Measurements from ENCODE around the gene OSBPL5.

Gene OSBPL5

DNA sequence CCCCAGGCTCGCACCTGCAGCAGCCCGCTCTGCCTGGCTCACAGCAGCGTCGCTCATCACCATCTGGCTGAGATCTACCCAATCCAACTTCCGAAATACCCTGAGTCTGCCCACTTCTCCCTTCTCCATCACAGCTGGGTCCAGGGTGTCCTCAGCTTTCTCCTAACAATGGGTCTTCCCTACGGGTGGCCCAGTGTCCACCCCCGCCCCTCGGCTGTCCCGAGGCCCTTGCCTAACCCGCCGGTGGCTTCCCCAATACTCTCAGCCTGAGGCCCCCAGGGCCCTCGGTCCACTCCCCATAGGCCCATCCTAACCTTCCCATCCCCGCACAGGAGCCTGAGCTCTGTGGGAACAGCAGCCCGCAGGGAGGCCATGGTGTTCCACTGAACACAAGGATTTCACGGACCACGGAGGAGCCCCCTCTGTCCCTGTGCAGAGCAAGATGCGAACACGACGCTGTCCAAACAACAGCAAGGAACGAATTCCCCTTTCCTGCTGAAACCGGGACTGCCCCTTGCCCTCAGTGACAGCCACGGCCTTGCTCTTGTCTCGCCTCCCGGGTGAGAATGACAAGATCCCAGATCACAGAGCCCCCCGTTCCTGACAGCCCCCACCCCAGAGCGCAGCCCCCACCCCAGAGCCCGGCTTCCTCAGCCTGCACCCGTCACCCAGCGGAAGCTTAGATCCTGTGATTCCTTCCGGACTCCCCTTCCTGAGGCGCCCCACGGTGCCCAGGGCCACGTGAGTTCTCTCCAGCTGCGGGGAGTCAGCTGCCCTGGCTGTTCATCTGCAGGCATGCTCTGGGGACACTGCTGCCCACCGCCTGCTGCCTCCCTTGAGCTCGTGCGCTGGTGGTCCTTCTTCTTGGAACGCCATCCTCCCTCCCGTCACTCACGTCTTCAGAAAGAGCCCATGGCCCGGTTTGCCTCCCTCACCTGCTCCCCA lies 59.0 kb downstream of the OSBPL5 start:
- no peak for DNase-seq

DNA sequence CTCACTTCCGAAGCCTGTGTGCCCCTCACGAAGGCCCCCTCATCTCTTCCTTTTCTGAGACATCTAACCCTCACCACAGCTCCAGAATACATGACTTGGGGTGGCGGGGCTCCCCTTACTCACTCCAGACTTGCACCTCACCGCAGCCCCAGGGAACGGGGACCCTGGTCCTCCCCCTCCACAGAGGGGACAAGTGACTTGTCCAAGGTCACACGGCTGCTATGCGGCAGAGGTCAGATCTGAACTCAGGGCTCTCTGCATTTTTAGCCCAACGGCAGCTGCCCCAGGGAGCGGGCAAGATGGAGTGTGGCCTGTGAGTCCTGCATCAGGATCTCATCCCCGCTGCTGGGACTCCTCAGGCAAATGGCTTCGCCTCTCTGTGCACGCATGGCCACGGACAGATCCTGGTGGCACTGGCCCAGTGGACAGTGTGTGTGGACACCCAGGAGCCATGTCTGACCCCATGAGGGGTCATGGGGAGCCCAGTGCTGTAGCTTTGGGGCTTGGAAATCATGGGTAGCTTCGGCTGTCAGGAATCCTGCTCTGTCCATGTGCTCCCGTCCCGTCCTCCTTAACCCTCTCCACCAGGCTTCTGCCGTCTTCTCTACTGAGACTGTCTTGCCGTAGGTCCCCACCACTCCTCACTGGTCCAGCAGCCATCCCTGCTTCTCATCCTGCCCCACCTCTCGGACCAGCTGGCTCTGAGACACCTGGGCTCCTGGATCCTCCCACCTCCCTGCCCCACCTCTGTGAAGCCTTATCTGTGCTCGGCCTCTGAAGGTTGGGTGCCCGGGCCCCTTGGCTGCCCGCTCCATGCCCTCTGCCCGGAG lies 59.9 kb downstream of the OSBPL5 start:
- DNase-seq: no peak

DNA sequence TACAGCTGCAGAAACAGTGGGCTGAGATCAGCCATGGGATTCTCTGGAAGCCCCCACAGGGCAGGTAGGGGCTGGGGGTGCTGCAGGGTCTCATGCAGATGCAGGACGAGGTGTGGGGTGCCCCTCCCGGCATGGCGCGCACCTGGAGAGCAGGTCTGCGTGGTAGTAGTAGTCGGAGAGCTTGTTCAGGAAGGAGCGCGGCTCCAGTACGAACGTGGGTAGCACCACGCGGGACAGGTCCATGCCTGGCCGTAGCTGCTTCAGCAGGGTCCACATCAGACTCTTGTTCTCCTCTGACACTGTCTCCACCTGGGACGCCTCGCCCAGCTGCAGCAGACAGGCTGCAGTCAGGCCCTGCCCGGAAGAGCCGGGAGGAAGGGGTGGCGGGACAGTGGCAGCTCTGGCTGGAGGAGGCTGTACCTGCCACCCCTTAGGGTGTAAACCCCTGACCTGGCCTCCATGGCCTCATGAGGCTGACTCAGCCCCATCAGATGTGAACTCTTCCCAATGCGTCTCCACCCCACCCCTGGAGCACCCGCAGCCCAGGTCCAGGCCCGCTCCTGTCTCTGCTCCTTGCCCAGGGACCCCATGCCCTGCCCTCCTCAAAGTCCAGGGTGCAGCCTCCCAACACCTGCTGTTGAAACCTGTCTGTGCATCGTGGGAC lies 60.9 kb downstream of the OSBPL5 start:
- no peak for DNase-seq

DNA sequence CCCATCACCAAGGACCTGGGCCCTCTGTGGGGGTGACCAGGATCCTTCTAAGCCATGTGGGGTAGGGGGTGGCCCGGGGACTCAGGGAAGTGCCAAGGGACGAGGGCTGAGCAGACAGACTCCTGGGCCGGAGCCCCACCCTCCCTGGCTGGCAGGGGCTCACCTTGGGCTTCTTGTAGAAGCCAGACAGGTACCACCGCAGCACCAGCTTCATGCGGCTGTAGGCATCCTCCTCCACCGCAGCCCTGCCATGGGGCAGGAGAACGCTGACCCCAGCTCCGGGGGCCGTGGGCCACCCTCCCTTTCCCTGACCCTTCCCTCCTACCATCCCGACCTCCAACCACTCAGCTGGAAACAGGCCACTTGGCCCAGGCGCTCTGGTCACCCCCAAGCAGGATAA lies 62.0 kb downstream of the OSBPL5 start:
- DNase-seq: no peak

DNA sequence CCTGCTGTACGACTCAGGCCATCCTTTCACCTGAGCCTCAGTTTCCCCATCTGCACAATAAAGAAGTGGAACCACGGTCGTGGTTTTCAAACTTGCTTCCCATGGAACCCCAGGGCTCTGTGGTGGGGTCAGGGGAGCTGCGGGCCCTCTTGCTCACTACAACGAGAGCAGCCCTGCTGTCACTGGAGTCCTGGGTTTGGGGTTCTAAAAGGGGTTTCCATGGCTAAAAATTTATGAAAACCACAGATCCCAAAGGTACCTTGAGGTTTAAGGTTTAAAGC lies 62.5 kb downstream of the OSBPL5 start:
- no peak for DNase-seq

DNA sequence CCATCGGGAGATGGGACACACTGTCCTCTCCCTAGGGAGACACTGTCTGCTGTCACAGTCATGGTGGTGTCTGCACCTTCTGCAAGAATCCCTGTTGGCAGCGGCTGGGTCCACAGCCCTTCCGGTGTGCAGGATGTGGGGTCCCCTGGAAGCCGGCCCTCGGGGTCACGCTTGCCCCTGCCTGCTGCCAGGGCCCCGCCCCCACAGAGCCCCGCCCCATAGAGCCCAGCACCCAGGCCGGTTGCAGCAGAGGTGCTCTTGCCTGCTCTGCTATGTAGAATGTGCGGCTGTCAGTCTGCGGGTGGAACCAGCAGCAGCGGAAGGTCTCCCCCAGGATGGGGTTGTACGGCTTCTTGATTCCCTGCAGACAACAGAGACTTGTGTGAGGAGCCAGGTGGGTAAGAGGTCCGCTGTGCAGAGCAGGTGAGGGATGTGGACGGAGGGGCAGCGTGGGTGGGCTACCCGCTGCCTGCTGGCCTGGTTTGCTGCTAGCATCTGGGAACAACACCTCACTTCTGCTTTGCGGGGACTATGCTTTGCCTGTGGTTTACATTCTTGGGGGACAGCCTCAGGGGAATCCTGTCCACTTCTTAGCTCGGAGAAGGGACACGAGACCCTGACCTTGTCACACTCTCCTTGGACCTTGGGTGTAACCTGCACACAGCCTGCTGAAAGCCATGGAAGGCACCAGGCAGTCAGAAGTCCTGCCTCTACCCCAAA lies 63.0 kb downstream of the OSBPL5 start:
- DNase-seq: no peak

DNA sequence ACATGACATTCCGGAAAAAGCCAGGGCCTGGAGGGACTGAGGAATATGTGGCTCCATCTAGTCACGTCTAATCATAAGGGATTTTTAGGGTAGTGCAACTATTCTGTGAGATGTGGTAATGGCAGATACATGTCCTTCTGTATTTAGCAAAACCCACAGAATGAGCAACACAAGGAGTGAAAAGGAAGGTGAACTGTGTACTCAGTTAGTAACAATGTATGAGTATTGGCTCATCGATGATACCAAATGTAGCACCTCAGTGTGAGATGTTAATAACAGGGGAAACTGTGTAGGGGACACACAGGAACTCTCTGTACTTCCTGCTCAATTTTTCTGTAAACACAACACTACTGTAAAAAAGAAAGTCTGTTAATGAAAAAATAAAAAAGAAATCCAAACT lies 65.9 kb downstream of the OSBPL5 start:
- no peak for DNase-seq

DNA sequence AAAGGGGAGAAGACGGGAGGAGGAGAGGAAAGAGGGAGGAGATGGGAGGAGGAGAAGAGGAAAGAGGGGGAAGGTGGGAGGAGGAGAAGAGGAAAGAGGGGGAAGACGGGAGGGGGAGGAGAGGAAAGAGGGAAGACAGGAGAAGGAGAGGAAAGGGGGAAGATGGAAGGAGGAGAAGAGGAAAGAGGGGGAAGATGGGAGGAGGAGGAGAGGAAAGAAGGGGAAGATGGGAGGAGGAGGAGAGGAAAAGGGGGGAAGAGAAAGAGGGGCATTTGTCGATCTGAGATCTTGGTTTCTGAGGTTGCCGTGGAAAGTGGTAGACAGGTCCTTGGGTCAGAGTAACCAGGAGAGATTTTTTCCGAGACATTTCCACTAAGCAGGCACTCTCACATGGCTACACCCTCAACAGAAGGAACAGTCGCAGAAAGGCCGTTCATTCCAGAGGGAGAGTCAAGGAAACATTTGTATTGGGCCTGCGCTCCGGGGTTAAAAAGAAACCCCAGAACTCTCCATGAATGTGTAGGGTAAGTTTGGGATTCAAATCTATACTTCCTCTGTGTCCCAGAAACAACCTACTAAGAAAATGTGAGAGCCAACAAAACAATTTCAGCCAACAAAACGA lies 68.1 kb downstream of the OSBPL5 start:
- DNase-seq: no peak

DNA sequence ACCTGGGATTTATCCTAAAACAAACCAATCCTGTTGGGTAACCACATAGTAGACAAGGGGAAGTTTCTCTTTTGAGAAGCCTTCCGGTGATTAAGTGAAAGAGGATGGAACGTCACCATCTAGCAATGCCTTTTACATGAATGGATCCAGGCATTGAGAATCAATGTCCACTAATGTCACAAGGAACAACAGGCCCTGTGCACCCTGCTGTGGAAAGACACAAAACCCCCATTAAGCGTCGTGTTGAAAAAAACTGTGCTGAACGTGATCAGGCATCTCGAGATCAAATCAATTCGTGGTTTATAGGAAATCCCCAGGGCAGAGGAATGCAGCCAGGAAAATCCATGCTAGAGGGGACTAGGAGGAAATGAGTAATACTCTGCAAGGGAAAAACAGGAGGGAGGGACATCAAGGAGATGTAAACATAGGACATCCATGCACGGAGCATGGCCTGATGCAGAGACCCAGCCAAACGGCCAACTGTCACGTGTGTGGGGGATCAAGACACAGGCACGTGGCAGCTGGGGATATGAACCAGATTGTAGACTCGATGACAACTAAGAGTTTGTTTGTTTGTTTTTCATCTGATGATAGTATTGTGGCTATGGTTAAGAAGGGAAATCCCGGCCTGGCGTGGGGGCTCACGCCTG lies 69.3 kb downstream of the OSBPL5 start:
- peak in 2 of 58 donors; percentile 11 to 35 for DNase-seq

DNA sequence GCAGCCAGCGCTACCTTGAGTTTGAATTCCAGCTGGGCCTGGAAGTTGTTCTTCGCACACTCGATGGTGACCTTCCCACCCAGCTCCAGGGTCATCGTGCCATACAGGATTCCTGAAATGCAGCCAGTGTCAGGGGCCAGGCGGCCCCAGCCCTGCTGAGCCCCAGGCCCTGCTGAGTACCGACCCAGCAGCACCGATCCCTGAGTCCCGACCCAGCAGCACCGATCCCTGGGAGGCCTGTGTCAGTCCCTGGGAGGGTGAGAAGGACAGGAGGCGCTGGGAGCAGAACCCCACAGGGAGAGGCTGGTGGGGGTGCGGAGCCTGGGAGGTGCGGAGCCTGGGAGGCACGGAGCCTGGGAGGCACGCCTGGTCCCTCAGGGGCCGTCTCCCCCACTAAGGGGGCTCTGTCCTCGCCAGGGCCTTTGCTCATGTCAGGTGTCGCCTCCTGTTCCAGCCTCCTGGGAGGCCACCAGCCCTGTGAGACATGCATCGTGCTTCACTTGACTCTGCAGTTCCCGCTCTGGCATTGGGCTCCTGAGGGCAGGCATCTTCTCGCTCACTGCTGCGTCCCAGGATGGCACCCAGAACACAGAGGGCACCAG lies 70.8 kb downstream of the OSBPL5 start:
- no peak for DNase-seq

DNA sequence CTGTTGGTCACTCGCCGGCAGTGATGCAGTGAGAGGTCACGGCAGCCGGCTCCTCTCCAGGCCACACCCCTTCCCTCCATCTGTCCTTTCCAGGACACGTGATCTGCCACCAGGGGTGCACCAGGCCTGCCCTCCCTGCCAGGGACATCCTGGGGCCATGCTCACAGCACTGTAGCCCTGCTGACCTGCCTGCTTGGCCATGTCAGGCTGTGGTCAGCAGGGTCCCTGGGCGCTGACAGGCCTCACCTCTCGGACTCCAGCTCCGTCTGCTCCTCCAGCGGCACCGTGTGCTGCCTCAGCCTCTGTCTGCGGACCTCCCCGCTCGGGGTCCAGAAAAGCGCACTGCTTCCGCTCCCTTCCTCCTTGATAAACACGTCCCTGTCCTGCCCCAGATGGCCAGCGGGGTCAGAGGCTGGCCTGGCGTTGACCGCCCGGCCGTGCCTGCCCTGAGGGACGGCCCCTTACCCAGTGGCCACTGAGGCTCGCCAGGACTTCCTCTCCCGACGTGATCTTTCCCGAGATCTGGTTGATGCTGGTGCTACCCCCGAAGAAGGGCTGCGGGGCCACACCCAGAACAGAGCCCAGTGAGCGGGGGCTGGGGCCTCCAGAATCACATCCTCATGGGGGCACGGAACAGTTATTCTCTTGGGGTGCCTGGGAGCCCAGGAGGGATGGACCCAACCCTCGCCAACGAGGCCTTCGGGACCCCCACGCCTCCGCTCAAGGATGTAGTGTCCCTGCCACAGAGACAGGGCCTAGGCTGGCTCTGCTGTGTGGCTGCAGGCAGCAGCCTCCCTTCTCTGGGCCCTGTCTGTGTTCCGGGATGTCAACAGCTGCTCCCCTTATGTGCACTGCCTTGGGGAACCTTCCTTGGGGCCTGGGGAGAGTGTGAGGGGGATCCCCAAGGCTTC lies 71.6 kb downstream of the OSBPL5 start:
- DNase-seq: no peak

DNA sequence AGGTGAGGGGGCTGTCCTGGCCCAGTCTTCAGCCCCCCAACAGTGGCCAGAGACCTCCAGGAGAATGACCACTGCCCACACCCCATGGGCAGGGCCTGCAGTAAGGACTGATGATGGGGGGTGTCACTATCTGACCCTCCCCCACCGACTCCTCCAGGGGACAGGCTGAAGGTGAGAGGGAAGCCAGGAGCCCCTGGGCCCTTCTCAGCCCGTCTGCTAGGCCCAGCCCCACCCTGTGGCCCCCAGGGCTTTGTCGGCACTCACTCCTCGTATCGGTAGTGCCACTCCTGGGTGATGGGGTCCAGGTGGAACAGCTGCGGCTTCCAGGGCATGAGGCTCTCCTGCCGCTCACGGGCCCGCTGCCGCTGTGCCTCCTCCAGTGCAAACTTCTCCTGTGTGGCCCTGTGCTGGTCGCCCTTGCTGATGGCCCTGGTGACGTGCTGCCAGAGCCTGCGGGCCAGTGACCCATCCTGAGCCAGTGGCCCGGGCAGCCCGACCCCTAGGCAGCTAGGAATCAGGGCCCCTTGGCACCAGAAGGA lies 72.4 kb downstream of the OSBPL5 start:
- no peak for DNase-seq

DNA sequence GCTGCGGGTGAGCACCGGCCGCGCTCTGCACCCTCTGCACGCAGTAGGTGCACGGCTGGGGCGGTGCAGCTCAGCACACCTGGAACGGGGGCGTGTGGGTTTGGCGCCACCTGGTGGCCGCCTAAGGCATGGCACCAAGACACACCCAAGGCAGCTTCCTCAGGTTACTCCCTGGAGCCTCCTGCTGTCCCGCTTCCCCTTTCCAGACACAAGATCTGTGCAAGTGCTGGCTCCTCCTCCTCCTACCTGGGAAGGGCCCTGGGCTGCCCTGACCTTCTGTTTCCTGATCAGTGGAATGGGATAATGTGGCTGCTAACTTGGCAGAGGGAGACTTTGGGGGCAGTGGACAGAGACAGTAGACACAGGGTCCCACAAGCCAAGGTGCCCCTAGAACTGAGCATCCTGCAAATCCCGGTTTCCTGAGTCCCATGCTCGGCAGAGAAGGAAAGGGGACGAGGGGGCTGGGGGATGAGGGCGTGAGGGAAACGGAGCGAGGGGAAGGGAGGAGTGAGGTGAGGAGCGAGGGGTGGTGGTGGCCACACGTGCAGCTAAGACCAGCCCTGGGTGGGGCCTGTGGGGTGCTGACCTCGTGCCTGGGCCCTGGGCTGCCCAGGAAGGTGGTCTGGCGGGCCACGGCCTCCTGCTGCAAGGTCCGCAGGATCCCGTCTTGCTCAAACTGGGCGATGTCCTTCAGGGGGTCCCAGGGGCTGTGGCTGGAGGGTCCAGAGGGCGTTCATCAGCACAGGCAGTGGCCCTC lies 73.1 kb downstream of the OSBPL5 start:
- peak in 46 of 58 donors; percentile 8 to 70 (median 32) for DNase-seq

DNA sequence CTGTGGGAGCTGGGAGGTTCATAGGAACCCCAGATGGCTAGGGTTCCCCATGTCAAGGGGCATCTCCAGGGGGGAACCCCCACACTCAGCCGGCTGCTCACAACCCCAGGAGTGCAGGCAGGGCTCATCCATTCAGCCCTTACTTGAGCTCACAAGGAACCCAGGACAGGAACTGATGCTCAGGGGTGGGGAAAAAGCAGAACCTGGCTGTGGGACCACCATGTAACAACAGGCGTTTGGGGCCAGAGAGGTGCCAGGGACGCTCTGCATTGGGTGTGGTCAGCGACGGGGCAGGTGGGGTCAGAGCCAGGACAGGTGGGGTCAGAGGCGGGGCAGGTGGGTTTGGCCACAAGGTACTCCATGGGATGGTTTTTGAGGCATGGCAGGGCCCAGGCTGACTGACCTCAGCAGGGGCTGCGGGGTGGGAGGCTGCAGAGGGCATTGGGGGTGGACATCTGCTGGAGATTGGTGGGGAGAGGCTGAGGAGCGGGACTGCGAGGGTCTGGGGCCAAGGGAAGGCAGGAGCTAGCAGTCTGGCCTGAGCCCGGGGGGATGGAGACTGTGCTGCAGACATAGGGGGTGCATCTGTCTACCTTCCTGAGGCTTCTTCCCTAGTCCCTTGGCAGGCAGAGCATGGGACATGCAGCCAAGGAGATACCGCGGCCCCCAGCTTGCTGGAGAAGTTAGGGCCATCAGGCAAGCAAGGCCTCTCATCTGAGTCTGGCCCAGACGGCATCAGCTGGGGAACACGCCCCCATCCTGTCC lies 73.8 kb downstream of the OSBPL5 start:
- DNase-seq: no peak

DNA sequence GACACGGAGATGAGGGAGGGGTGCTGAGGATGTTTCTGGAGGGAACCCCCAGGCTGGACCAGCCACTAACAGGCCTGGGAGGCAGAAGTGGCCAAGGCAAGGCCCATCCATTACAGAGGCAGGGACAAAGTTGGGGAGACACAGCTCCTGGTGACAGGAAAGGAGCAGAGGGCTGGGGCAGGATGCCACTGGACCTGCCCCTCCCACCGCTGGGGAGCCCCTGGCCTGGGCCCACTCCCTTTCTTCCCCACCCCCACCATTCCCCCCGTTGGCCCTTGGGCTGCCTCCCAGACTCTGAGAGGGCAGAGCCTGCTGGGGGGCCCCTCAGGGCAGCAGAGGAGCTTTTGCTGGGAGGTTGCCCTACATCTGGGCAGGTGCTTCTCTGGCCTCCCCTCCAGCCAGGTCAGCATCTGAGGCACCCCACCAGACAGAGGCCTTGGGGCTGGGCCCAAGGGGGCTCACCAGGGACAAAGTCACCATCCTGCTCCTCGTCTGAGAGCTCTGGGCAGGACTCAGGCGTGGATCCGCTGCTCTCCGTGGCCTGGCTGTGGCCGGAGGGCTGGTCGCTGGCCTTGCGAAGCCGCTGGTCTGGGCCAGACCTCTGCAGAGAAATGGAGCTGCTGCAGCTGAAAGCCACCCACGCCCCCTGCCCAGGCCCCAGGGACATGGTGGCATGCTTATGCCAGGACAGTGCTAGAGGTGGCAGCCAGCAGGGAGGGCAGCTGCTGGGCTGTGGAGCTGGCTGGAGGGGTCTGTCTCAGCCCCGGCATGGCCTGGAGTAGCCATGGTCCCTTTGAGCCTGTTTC lies 74.8 kb downstream of the OSBPL5 start:
- no peak for DNase-seq
